Neural crest cell (in vitro differentiated cells): ENCODE results near the gene LYSMD3. TPM values are rescaled to one million over a fixed set of nuclear protein-coding genes. Genes with fewer than 3 reads are reported as not detected.
A peak's percentile ranks its signal among the peaks of the same experiment; 100 is the strongest.

ENCODE experiments used
- DNase-seq: peaks from one replicate; pipeline ENCODE4 v3.0.0; 2021; ENCODE audit warnings: low read depth, mixed read lengths, low spot score
- H3K27ac Mint-ChIP-seq: one replicate; pipeline ENCODE4 v1.8.0; 2021; ENCODE audit warnings: mild to moderate bottlenecking, mixed read lengths; ENCODE audit not compliant: unreplicated experiment
- H3K27me3 Mint-ChIP-seq: 2 replicates; pipeline ENCODE4 v1.8.0; 2021; ENCODE audit warnings: low read depth, mild to moderate bottlenecking, mixed read lengths
- H3K36me3 Mint-ChIP-seq: 2 replicates; pipeline ENCODE4 v1.8.0; 2021; ENCODE audit warnings: low read depth, mild to moderate bottlenecking, mixed read lengths
- H3K4me1 Mint-ChIP-seq: 2 replicates; pipeline ENCODE4 v1.8.0; 2021; ENCODE audit warnings: mixed read lengths
- H3K4me3 Mint-ChIP-seq: one replicate; pipeline ENCODE4 v1.8.0; 2021; ENCODE audit warnings: mild to moderate bottlenecking, mixed read lengths
- H3K9me3 Mint-ChIP-seq: 2 replicates; pipeline ENCODE4 v1.8.0; 2021; ENCODE audit warnings: mixed read lengths
- CTCF ChIP-seq: fragments of 200-600 bp; sonication (generic); conservative IDR thresholded peaks from 2 replicates; pipeline ENCODE4 v1.5.0; 2021; ENCODE audit warnings: antibody characterized with exemption, mild to moderate bottlenecking
- total RNA-seq: library from RNA; stranded (reverse); gene quantifications from 2 replicates; pipeline ENCODE4 v1.2.1, GENCODE V29; 2021

Gene LYSMD3
- total RNA-seq, 1 donor from 2014 or later = 12.1 TPM

- peak overlapping the region; percentile 16 for H3K4me3 Mint-ChIP-seq
- no peaks in the 10 kb centered on the region for H3K36me3 Mint-ChIP-seq
- H3K27ac Mint-ChIP-seq = no peak overlapping the region
- H3K27me3 Mint-ChIP-seq = peaks cover 47% of the 10 kb centered on the region
- H3K9me3 Mint-ChIP-seq = no peaks in the 10 kb centered on the region
- DNase-seq = no peak
- H3K4me1 Mint-ChIP-seq = peaks cover 22% of the 10 kb centered on the region
- TF ChIP-seq CTCF = no peak
Observed at GRCh38 chr5:90548069-90548593, 18.7 kb upstream of the LYSMD3 start.

GRCh38 chr5:90547072-90547536, 17.7 kb upstream of the LYSMD3 start:
- DNase-seq = no peak
- Mint-ChIP-seq H3K36me3 (no peaks in the 10 kb centered on the region), H3K4me1 (peaks cover 22% of the 10 kb centered on the region), H3K27me3 (peaks cover 42% of the 10 kb centered on the region), H3K4me3 (no peak overlapping the region), H3K27ac (no peak overlapping the region), H3K9me3 (no peaks in the 10 kb centered on the region)
- TF ChIP-seq CTCF = no peak

- Mint-ChIP-seq H3K27me3 (peaks cover 38% of the 10 kb centered on the region), H3K27ac (peak overlapping the region; percentile 12), H3K4me1 (peaks cover 22% of the 10 kb centered on the region), H3K4me3 (no peak overlapping the region), H3K9me3 (no peaks in the 10 kb centered on the region), H3K36me3 (no peaks in the 10 kb centered on the region)
- DNase-seq = no peak
- TF ChIP-seq CTCF = no peak
Observed at GRCh38 chr5:90546216-90546837, 16.9 kb upstream of the LYSMD3 start.

GRCh38 chr5:90545511-90545910, 16.1 kb upstream of the LYSMD3 start:
- DNase-seq = no peak
- Mint-ChIP-seq H3K36me3 (no peaks in the 10 kb centered on the region), H3K9me3 (no peaks in the 10 kb centered on the region), H3K4me1 (peaks cover 22% of the 10 kb centered on the region), H3K27ac (no peak overlapping the region), H3K4me3 (no peak overlapping the region), H3K27me3 (peaks cover 36% of the 10 kb centered on the region)
- no peak for TF ChIP-seq CTCF

GRCh38 chr5:90542827-90543519, 13.6 kb upstream of the LYSMD3 start:
- H3K4me1 Mint-ChIP-seq = peaks cover 17% of the 10 kb centered on the region
- no peaks in the 10 kb centered on the region for H3K36me3 Mint-ChIP-seq
- no peak for TF ChIP-seq CTCF
- no peak overlapping the region for H3K27ac Mint-ChIP-seq
- H3K27me3 Mint-ChIP-seq = peaks cover 31% of the 10 kb centered on the region
- no peaks in the 10 kb centered on the region for H3K9me3 Mint-ChIP-seq
- H3K4me3 Mint-ChIP-seq = no peak overlapping the region
- no peak for DNase-seq
